NCI-H1694 (cell line): ENCODE data around the gene CNBD2.
"Not testable (repeated sequence)": the region's sequence is repeated elsewhere in the genome, so short reads cannot be mapped to it uniquely, and the experiment has no call there.

Source experiments
- DNase-seq: peaks from one replicate; lab custom pipeline; 2025; lab: John Stamatoyannopoulos, UW

Gene CNBD2

GRCh38 chr20:36026131-36026530, 57.7 kb downstream of the CNBD2 start:
- not testable (repeated sequence) for DNase-seq

GRCh38 chr20:36028106-36028808, 59.9 kb downstream of the CNBD2 start:
- DNase-seq, result no peak

GRCh38 chr20:36030149-36030548, 61.8 kb downstream of the CNBD2 start:
- no peak for DNase-seq

GRCh38 chr20:36031806-36032205, 63.4 kb downstream of the CNBD2 start:
- DNase-seq, result no peak

- DNase-seq, result no peak
Measured at GRCh38 chr20:36034875-36035274, 66.5 kb downstream of the CNBD2 start.

GRCh38 chr20:36035745-36036144, 67.4 kb downstream of the CNBD2 start:
- no peak for DNase-seq

- no peak for DNase-seq
Measured at GRCh38 chr20:36036688-36037087, 68.3 kb downstream of the CNBD2 start.

GRCh38 chr20:36040571-36040970, 72.2 kb downstream of the CNBD2 start:
- DNase-seq, result no peak

GRCh38 chr20:36043441-36043840, 75.1 kb downstream of the CNBD2 start:
- DNase-seq, result no peak

- no peak for DNase-seq
Measured at GRCh38 chr20:36043892-36044515, 75.6 kb downstream of the CNBD2 start.

GRCh38 chr20:36045373-36045714, 77.0 kb downstream of the CNBD2 start:
- DNase-seq, result no peak

- not testable (repeated sequence) for DNase-seq
Measured at GRCh38 chr20:36046073-36046798, 77.8 kb downstream of the CNBD2 start.

GRCh38 chr20:36049408-36049807, 81.0 kb downstream of the CNBD2 start:
- not testable (repeated sequence) for DNase-seq

GRCh38 chr20:36050436-36051317, 82.3 kb downstream of the CNBD2 start:
- DNase-seq, result peak; percentile 71

- DNase-seq, result no peak
Measured at GRCh38 chr20:36051318-36052116, 83.1 kb downstream of the CNBD2 start.

GRCh38 chr20:36052117-36052513, 83.7 kb downstream of the CNBD2 start:
- no peak for DNase-seq

GRCh38 chr20:36053863-36054518, 85.6 kb downstream of the CNBD2 start:
- DNase-seq, result not testable (repeated sequence)

- DNase-seq, result no peak
Measured at GRCh38 chr20:36055145-36055544, 86.8 kb downstream of the CNBD2 start.

GRCh38 chr20:36060676-36061075, 92.3 kb downstream of the CNBD2 start:
- no peak for DNase-seq

GRCh38 chr20:36061754-36062153, 93.4 kb downstream of the CNBD2 start:
- DNase-seq, result peak; percentile 61

- DNase-seq, result no peak
Measured at GRCh38 chr20:36062799-36063198, 94.4 kb downstream of the CNBD2 start.
